HFFc6 (cell line): ENCODE data around the gene ABL2. TPM values are rescaled to one million over a fixed set of nuclear protein-coding genes. Genes with fewer than 3 reads are reported as not detected.

ENCODE experiments used
- DNase-seq: peaks from one replicate; pipeline ENCODE4 v3.0.0-alpha.2; 2018
- H3K27ac Mint-ChIP-seq: 2 replicates; pipeline ENCODE4 v1.8.0; 2020; ENCODE audit warnings: mild to moderate bottlenecking, mixed read lengths
- H3K27me3 Mint-ChIP-seq: 2 replicates; pipeline ENCODE4 v1.8.0; 2021; ENCODE audit warnings: mild to moderate bottlenecking, moderate library complexity, mixed read lengths; ENCODE audit not compliant: insufficient read depth
- H3K36me3 Mint-ChIP-seq: 2 replicates; pipeline ENCODE4 v1.8.0; 2021; ENCODE audit warnings: low read depth, mixed read lengths
- H3K4me1 Mint-ChIP-seq: 2 replicates; pipeline ENCODE4 v1.8.0; 2020; ENCODE audit warnings: low read depth, mixed read lengths
- H3K4me3 Mint-ChIP-seq: 2 replicates; pipeline ENCODE4 v1.8.0; 2020; ENCODE audit warnings: mild to moderate bottlenecking, moderate library complexity, mixed read lengths
- H3K9me3 Mint-ChIP-seq: 2 replicates; pipeline ENCODE4 v1.8.0; 2020; ENCODE audit warnings: mild to moderate bottlenecking, mixed read lengths
- total RNA-seq, 6 experiments: library from RNA; stranded (reverse); fragmentation: NEBNext Ultra II Directional; extraction: Animal tissue kit (Norgen Biotek cat#: 25700); gene quantifications; 2 replicates in 1 of 6; 3 replicates in 5 of 6; pipeline ENCODE4 v1.2.3, GENCODE V29; 2021
- TF ChIP-seq, protein P1 (sequence below): fragments of 200-600 bp; sonication (generic); IDR thresholded peaks from 2 replicates; pipeline ENCODE4 v1.5.0; 2021; ENCODE audit warnings: antibody characterized with exemption, mild to moderate bottlenecking

ABL2 gene
- total RNA-seq, 6 experiments from 2014 or later: 54.1 to 65.9 (median 61.2) TPM

DNA sequence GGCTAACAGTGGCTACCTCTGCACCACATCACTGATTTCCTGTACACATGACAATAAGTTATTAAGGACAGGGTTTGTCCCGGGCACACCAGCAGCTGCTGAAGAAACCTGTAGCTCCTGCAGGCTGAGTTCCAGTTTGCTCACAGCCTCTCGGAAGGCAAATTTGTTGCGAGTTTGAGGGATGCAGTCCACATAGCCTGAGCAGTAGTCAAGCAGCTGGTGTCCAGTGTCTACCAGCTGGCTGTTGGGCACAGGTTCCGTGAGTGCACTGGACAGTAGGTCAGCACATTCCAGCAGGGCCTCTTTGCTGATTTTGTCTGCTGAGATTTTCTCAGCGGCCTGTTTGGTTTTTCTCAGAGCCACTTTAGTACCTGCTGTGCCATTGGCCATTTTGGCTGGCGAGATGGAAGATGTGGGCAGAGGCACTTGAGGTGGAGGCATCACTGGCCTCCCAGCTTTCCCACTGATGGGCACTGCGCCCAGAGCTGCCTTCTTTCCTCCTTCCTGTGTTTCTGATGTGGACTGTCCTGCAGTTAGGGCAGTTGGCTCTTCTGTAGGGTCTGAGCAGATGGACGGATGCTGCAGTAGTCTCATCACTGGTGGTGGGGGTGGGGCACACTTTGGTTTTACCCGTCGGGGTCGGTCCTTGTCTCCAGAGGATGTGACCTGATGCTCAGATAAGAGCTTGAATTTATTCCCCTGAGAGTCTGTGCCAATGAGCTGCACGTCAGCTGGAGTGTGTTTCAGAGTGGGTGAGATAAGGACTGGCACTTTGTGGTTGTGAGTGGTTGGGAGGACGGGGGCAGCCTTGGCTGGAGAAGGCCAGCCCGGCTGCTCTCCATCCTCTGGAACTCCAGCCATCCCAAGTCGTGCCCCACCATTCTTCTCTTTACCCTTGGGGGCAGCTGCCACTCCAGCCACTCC is 121.5 kb downstream of the ABL2 start:
- no peak for DNase-seq
- no peaks in the 10 kb centered on the region for H3K9me3 Mint-ChIP-seq
- peaks cover 37% of the 10 kb centered on the region for H3K36me3 Mint-ChIP-seq
- H3K27me3 Mint-ChIP-seq: peaks cover 14% of the 10 kb centered on the region; the same call in 1 of the 2 replicates
- TF ChIP-seq, protein P1, sequence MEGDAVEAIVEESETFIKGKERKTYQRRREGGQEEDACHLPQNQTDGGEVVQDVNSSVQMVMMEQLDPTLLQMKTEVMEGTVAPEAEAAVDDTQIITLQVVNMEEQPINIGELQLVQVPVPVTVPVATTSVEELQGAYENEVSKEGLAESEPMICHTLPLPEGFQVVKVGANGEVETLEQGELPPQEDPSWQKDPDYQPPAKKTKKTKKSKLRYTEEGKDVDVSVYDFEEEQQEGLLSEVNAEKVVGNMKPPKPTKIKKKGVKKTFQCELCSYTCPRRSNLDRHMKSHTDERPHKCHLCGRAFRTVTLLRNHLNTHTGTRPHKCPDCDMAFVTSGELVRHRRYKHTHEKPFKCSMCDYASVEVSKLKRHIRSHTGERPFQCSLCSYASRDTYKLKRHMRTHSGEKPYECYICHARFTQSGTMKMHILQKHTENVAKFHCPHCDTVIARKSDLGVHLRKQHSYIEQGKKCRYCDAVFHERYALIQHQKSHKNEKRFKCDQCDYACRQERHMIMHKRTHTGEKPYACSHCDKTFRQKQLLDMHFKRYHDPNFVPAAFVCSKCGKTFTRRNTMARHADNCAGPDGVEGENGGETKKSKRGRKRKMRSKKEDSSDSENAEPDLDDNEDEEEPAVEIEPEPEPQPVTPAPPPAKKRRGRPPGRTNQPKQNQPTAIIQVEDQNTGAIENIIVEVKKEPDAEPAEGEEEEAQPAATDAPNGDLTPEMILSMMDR: no peak
- H3K4me3 Mint-ChIP-seq: no peak overlapping the region; the same call in 1 of the 2 replicates
- H3K27ac Mint-ChIP-seq: peak overlapping the region; percentile 72
- H3K4me1 Mint-ChIP-seq: peaks cover 37% of the 10 kb centered on the region

DNA sequence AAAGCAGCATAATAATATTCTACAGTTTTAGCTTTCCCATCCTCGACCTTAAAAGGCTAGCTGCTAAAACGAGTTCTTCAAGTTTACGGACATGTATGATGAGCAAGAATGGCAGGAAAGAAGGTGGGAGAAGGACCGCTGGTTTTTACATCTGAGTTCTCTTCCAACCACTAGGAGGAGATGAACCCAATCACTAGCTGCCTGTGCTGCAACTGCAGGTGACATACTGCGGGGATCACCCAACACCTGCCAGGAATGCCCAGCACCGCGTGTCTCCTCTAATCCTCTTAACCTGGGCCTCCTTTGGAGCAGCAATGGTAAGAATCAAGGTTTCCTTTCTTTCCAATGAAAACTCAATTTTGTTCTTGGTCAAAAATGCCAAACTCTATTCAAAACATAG is 124.1 kb downstream of the ABL2 start:
- H3K4me3 Mint-ChIP-seq: no peak overlapping the region
- no peak overlapping the region for H3K27ac Mint-ChIP-seq
- DNase-seq: no peak
- H3K36me3 Mint-ChIP-seq: peaks cover 47% of the 10 kb centered on the region
- peaks cover 18% of the 10 kb centered on the region for H3K27me3 Mint-ChIP-seq
- peaks cover 45% of the 10 kb centered on the region for H3K4me1 Mint-ChIP-seq
- H3K9me3 Mint-ChIP-seq: no peaks in the 10 kb centered on the region
- TF ChIP-seq, protein P1: peak; percentile 70

DNA sequence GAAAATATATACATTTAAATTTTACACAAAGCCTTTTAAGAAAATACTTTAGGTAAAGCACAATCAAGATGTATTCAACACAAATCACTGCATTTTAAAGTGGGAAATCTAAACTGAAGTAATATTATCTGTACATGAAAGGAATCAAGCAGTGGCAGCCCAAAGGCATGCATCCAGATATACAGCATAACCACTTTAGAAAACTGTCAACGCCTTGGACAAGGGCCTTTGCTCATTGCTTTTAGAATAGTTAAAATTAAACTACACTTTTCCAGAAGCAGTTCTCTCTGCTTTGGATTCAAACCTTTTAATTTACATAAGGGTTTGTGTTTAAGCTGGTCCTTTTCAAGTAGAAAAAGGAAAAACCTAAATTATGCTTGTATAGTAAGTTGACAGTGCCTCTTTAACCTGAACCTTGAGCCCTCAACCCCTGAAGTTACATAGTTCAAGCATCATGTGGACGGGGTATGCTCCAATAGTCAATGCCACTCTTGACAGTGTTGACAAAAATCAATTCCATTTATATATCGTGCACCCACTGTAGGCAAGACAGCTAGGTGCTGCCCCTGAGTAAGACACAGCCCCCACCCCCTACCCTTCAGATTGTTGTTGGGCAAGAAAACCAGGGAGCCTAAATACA is 124.7 kb downstream of the ABL2 start:
- H3K27me3 Mint-ChIP-seq: peaks cover 14% of the 10 kb centered on the region
- no peak overlapping the region for H3K4me3 Mint-ChIP-seq
- no peak for DNase-seq
- no peak overlapping the region for H3K27ac Mint-ChIP-seq
- no peaks in the 10 kb centered on the region for H3K9me3 Mint-ChIP-seq
- peaks cover 54% of the 10 kb centered on the region for H3K36me3 Mint-ChIP-seq
- TF ChIP-seq, protein P1: no peak
- peaks cover 45% of the 10 kb centered on the region for H3K4me1 Mint-ChIP-seq

DNA sequence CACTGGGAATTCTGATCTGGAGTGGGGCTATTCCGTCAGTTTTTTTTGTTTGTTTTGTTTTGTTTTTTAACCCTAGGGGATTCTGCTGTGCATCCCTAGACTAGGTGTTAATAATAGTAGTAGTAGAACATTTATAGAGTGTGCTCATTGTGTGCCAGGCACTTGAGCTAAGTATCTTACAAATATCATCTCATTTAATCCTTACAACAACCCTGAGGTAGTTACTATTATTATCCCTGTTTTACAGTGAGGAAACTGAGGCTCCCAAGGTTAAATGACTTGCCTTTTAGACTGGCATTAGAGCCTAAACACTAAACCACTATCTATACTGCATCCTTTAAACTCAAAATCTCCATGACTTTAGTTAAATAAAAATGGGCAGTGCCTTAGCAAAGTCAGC is 125.5 kb downstream of the ABL2 start:
- H3K36me3 Mint-ChIP-seq: peaks cover 56% of the 10 kb centered on the region
- no peak overlapping the region; the same call in 1 of the 2 replicates for H3K27ac Mint-ChIP-seq
- no peak for DNase-seq
- no peaks in the 10 kb centered on the region for H3K9me3 Mint-ChIP-seq
- H3K27me3 Mint-ChIP-seq: peaks cover 17% of the 10 kb centered on the region
- peaks cover 45% of the 10 kb centered on the region for H3K4me1 Mint-ChIP-seq
- H3K4me3 Mint-ChIP-seq: no peak overlapping the region
- TF ChIP-seq, protein P1: no peak

DNA sequence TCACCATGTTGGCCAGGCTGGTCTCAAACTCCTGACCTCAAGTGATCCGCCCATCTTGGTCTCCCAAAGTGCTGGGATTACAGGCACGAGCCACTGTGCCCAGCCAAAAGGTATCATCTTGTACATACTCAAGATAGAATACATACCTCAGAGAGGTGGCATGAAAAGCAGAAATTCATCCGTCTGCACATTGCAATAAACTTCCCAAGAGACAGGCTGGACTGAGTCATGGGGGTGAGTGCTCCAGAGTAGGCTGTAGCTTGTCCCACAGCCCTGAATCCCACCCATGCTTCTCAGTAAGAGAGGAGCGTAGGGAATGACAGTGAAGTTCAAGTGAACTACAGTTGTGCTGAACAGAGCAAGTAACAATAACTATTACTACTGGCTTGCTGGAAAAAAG is 127.9 kb downstream of the ABL2 start:
- no peak for DNase-seq
- H3K27me3 Mint-ChIP-seq: peaks cover 13% of the 10 kb centered on the region
- H3K9me3 Mint-ChIP-seq: no peaks in the 10 kb centered on the region
- peak overlapping the region; percentile 55; the same call in 1 of the 2 replicates for H3K27ac Mint-ChIP-seq
- peaks cover 22% of the 10 kb centered on the region for H3K4me1 Mint-ChIP-seq
- TF ChIP-seq, protein P1: no peak
- H3K4me3 Mint-ChIP-seq: no peak overlapping the region
- H3K36me3 Mint-ChIP-seq: peaks cover 50% of the 10 kb centered on the region
